D721Med (cell line): ENCODE measurements around the gene ADNP.

Experiments
- DNase-seq: peaks from one replicate; pipeline ENCODE4 v3.0.0; 2011; ENCODE audit warnings: low spot score; ENCODE audit not compliant: insufficient read length
- FAIRE-seq: peaks from 2 replicates; lab custom pipeline; 2011; peaks lifted over from hg19 to GRCh38; lab: Jason Lieb, UNC
- CTCF ChIP-seq: IDR thresholded peaks from 2 replicates; pipeline ENCODE4 v1.5.1; 2012; ENCODE audit warnings: mild to moderate bottlenecking, control low read depth; ENCODE audit not compliant: insufficient read depth; ENCODE audit errors: missing control alignments

The ADNP gene

GRCh38 chr20:50953821-50954220 lies 22.6 kb upstream of the ADNP start:
- FAIRE-seq (no peak), DNase-seq (no peak)
- no peak for TF ChIP-seq CTCF

- no peak for FAIRE-seq
These were observed 22.0 kb upstream of the ADNP start for GRCh38 chr20:50953196-50953595.

GRCh38 chr20:50948132-50948785 lies 17.0 kb upstream of the ADNP start:
- DNase-seq (no peak), FAIRE-seq (no peak)
- TF ChIP-seq CTCF: no peak

More at GRCh38 chr20:50953196-50953595, 22.0 kb upstream of the ADNP start:
- no peak for DNase-seq
- no peak for TF ChIP-seq CTCF

- no peak for TF ChIP-seq CTCF
- DNase-seq (no peak), FAIRE-seq (no peak)
These were observed 11.8 kb upstream of the ADNP start for GRCh38 chr20:50943069-50943468.

GRCh38 chr20:50933589-50933988 lies 2.4 kb upstream of the ADNP start:
- no peak for DNase-seq
- FAIRE-seq: no peak
- TF ChIP-seq CTCF: no peak

GRCh38 chr20:50932691-50933280 lies 1.5 kb upstream of the ADNP start:
- no peak for DNase-seq
- FAIRE-seq: no peak
- no peak for TF ChIP-seq CTCF

GRCh38 chr20:50932016-50932485 lies 814 bp upstream of the ADNP start:
- FAIRE-seq: no peak
- TF ChIP-seq CTCF: no peak
- DNase-seq: no peak
